ENCODE data around the gene AGBL4. TPM values are rescaled to one million over a fixed set of nuclear protein-coding genes. Genes with fewer than 3 reads are reported as not detected.

The AGBL4 gene
- total RNA-seq, 1 experiment from 2014 or later, result not detected

GRCh38 chr1:48582408-48582807 lies 1441.3 kb downstream of the AGBL4 start:
- Histone ChIP-seq H4K20me1 (ENCODE audit: insufficient read depth) (no peaks in the 10 kb centered on the region), H3K9me2 (ENCODE audit: insufficient read depth) (no peaks in the 10 kb centered on the region), H3K9ac (ENCODE audit: low read length) (no peak overlapping the region), H3K36me3 (ENCODE audit: control insufficient read depth in 1 of 2, insufficient read depth in 2 of 2, low read length in 2 of 2) (no peaks in the 10 kb centered on the region), H3K4me3 (replicated peaks in 1 of 2; ENCODE audit: low read depth in 1 of 2, low read length in 2 of 2) (no peak overlapping the region), H3K27me3 (ENCODE audit: insufficient read depth, low read length) (peaks cover 59% of the 10 kb centered on the region), H3K9me3 (ENCODE audit: control insufficient read depth in 1 of 2, insufficient read depth in 1 of 2, low read depth in 1 of 2, low read length in 2 of 2) (no peaks in the 10 kb centered on the region), H3K27ac (ENCODE audit: low read depth, low read length) (no peak overlapping the region), H3K4me1 (ENCODE audit: control insufficient read depth in 1 of 2, insufficient read depth in 2 of 2, low read length in 2 of 2) (no peaks in the 10 kb centered on the region), H3K4me2 (ENCODE audit: low read length) (no peak overlapping the region), H2AFZ (ENCODE audit: low read depth, low read length, poor library complexity, severe bottlenecking) (no peak overlapping the region), H3K79me2 (ENCODE audit: insufficient read depth, low read length) (no peaks in the 10 kb centered on the region)
- ChIA-PET CTCF (no interaction called here), RAD21 (ENCODE audit: low non-redundant PET in 1 of 2, low total read pairs in 2 of 2, uncharacterized antibody in 2 of 2, unreplicated experiment in 2 of 2) (no interaction called here), POLR2A (no interaction called here)
- intact Hi-C loops (cut with micrococcal nuclease), result no loop called here
- no TSS peak for BruUV-seq (replicated peaks)
- TF ChIP-seq POLR2AphosphoS5 (IDR thresholded peaks at IDR 0.05; ENCODE audit: low read depth, low read length) (no peak), SIN3A (IDR thresholded peaks at IDR 0.05; ENCODE audit: low read depth) (no peak), FOSL1 (IDR thresholded peaks at IDR 0.05; ENCODE audit: low read depth) (no peak), ATF3 (IDR thresholded peaks at IDR 0.05) (no peak), EGR1 (IDR thresholded peaks at IDR 0.05; ENCODE audit: low read depth) (no peak), POLR2A (IDR thresholded peaks at IDR 0.05; ENCODE audit: borderline replicate concordance, extremely low read depth, insufficient read depth, insufficient read length) (no peak), TCF7L2 (IDR thresholded peaks at IDR 0.05; ENCODE audit: borderline replicate concordance, extremely low read depth, insufficient read depth, insufficient read length) (no peak), JUND (IDR thresholded peaks at IDR 0.05) (no peak), YY1 (IDR thresholded peaks at IDR 0.05; ENCODE audit: extremely low read depth, insufficient replicate concordance, low read depth, low read length) (no peak), EZH2 (IDR thresholded peaks at IDR 0.05) (no peak), REST (IDR thresholded peaks at IDR 0.05; ENCODE audit: low read depth) (no peak), ZNF274 (IDR thresholded peaks at IDR 0.05; ENCODE audit: low read depth, low read length) (no peak), EZH2phosphoT487 (IDR thresholded peaks at IDR 0.05; ENCODE audit: borderline replicate concordance) (no peak), CBX3 (IDR thresholded peaks at IDR 0.05; ENCODE audit: low read depth) (no peak), RAD21 (IDR thresholded peaks at IDR 0.05; ENCODE audit: low read depth) (no peak), CEBPB (IDR thresholded peaks at IDR 0.05; ENCODE audit: low read depth) (no peak), ZFX (IDR thresholded peaks at IDR 0.05) (no peak)
- TF ChIP-seq, protein P1, sequence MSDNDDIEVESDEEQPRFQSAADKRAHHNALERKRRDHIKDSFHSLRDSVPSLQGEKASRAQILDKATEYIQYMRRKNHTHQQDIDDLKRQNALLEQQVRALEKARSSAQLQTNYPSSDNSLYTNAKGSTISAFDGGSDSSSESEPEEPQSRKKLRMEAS (IDR thresholded peaks at IDR 0.05), result no peak
- TF ChIP-seq, protein P2, sequence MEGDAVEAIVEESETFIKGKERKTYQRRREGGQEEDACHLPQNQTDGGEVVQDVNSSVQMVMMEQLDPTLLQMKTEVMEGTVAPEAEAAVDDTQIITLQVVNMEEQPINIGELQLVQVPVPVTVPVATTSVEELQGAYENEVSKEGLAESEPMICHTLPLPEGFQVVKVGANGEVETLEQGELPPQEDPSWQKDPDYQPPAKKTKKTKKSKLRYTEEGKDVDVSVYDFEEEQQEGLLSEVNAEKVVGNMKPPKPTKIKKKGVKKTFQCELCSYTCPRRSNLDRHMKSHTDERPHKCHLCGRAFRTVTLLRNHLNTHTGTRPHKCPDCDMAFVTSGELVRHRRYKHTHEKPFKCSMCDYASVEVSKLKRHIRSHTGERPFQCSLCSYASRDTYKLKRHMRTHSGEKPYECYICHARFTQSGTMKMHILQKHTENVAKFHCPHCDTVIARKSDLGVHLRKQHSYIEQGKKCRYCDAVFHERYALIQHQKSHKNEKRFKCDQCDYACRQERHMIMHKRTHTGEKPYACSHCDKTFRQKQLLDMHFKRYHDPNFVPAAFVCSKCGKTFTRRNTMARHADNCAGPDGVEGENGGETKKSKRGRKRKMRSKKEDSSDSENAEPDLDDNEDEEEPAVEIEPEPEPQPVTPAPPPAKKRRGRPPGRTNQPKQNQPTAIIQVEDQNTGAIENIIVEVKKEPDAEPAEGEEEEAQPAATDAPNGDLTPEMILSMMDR (IDR thresholded peaks at IDR 0.05 in 2 of 3, conservative IDR thresholded peaks at IDR 0.05 in 1 of 3; ENCODE audit: borderline replicate concordance in 1 of 3, insufficient read depth in 1 of 3, low read depth in 2 of 3, low read length in 2 of 3), result no peak
- TF ChIP-seq, protein P3, sequence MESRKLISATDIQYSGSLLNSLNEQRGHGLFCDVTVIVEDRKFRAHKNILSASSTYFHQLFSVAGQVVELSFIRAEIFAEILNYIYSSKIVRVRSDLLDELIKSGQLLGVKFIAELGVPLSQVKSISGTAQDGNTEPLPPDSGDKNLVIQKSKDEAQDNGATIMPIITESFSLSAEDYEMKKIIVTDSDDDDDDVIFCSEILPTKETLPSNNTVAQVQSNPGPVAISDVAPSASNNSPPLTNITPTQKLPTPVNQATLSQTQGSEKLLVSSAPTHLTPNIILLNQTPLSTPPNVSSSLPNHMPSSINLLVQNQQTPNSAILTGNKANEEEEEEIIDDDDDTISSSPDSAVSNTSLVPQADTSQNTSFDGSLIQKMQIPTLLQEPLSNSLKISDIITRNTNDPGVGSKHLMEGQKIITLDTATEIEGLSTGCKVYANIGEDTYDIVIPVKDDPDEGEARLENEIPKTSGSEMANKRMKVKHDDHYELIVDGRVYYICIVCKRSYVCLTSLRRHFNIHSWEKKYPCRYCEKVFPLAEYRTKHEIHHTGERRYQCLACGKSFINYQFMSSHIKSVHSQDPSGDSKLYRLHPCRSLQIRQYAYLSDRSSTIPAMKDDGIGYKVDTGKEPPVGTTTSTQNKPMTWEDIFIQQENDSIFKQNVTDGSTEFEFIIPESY (IDR thresholded peaks at IDR 0.05; ENCODE audit: extremely low read depth, insufficient replicate concordance, low read length), result no peak
- DNase-seq (ENCODE audit: low read depth, low spot score), result no peak
- no peak for ATAC-seq

All from HCT116 (cell line).